Measurements from ENCODE around the gene IER5L.

The IER5L gene

GRCh38 chr9:129177791-129178567, at the start of gene IER5L:
IER5L (minus strand) TSS chr9:129178261; CDS start chr9:129178052, 209 bp downstream.
- no peak for FAIRE-seq

- no peak for FAIRE-seq
Measured at GRCh38 chr9:129227843-129228189, 49.8 kb upstream of the IER5L start.

GRCh38 chr9:129225815-129226214, 47.8 kb upstream of the IER5L start:
- FAIRE-seq: no peak

- no peak for FAIRE-seq
Measured at GRCh38 chr9:129225490-129225778, 47.4 kb upstream of the IER5L start.

- no peak for FAIRE-seq
Measured at GRCh38 chr9:129224618-129225489, 46.8 kb upstream of the IER5L start.

- FAIRE-seq: no peak
Measured at GRCh38 chr9:129223551-129224208, 45.6 kb upstream of the IER5L start.

- no peak for FAIRE-seq
Measured at GRCh38 chr9:129222819-129223218, 44.8 kb upstream of the IER5L start.

- no peak for FAIRE-seq
Measured at GRCh38 chr9:129221979-129222635, 44.0 kb upstream of the IER5L start.

- no peak for FAIRE-seq
Measured at GRCh38 chr9:129221233-129221632, 43.2 kb upstream of the IER5L start.

- no peak for FAIRE-seq
Measured at GRCh38 chr9:129220771-129221170, 42.7 kb upstream of the IER5L start.

- FAIRE-seq: no peak
Measured at GRCh38 chr9:129218918-129219317, 40.9 kb upstream of the IER5L start.

- FAIRE-seq: no peak
Measured at GRCh38 chr9:129218272-129218625, 40.2 kb upstream of the IER5L start.

GRCh38 chr9:129213551-129213950, 35.5 kb upstream of the IER5L start:
- no peak for FAIRE-seq

- FAIRE-seq: no peak
Measured at GRCh38 chr9:129211686-129212085, 33.6 kb upstream of the IER5L start.

- no peak for FAIRE-seq
Measured at GRCh38 chr9:129210125-129210524, 32.1 kb upstream of the IER5L start.

GRCh38 chr9:129209580-129209979, 31.5 kb upstream of the IER5L start:
- no peak for FAIRE-seq

GRCh38 chr9:129209109-129209508, 31.0 kb upstream of the IER5L start:
- no peak for FAIRE-seq

GRCh38 chr9:129208207-129209032, 30.4 kb upstream of the IER5L start:
- FAIRE-seq: no peak

GRCh38 chr9:129206905-129207304, 28.8 kb upstream of the IER5L start:
- no peak for FAIRE-seq

- no peak for FAIRE-seq
Measured at GRCh38 chr9:129206401-129206800, 28.3 kb upstream of the IER5L start.

- FAIRE-seq: no peak
Measured at GRCh38 chr9:129204840-129205239, 26.8 kb upstream of the IER5L start.

- no peak for FAIRE-seq
Measured at GRCh38 chr9:129203556-129203909, 25.5 kb upstream of the IER5L start.

All from TTC549 (cell line).